Smooth muscle cell (in vitro differentiated cells): ENCODE results near the gene ADAM11. TPM values are rescaled to one million over a fixed set of nuclear protein-coding genes. Genes with fewer than 3 reads are reported as not detected.

Experiments used
- DNase-seq: peaks from one replicate; lab custom pipeline; 2025; ENCODE audit not compliant: unreplicated experiment; lab: John Stamatoyannopoulos, UW
- H2AFZ ChIP-seq: fragments of 200-600 bp; sonication (generic); 2 replicates; pipeline ENCODE4 v1.6.0; 2016; ENCODE audit warnings: antibody characterized with exemption, low read depth, mild to moderate bottlenecking
- H3F3A ChIP-seq: fragments of 200-600 bp; sonication (generic); 2 replicates; pipeline ENCODE4 v1.6.0; 2017; ENCODE audit warnings: antibody characterized with exemption, low read depth
- H3K27ac ChIP-seq: fragments of 200-600 bp; sonication (generic); 2 replicates; pipeline ENCODE4 v1.5.1; 2016; ENCODE audit warnings: low read depth, mild to moderate bottlenecking
- H3K27me3 ChIP-seq: fragments of 200-600 bp; sonication (generic); 2 replicates; pipeline ENCODE4 v1.6.1; 2016; ENCODE audit warnings: low read depth, mild to moderate bottlenecking
- H3K36me3 ChIP-seq: fragments of 200-600 bp; sonication (generic); 2 replicates; pipeline ENCODE4 v1.5.1; 2016; ENCODE audit warnings: low read depth
- H3K4me1 ChIP-seq: fragments of 200-600 bp; sonication (generic); 2 replicates; pipeline ENCODE4 v1.5.1; 2016; ENCODE audit warnings: low read depth
- H3K4me2 ChIP-seq: fragments of 200-600 bp; sonication (generic); 2 replicates; pipeline ENCODE4 v1.6.0; 2016; ENCODE audit warnings: mild to moderate bottlenecking
- H3K4me3 ChIP-seq: fragments of 200-600 bp; sonication (generic); 2 replicates; pipeline ENCODE4 v1.5.1; 2016; ENCODE audit warnings: mild to moderate bottlenecking
- H3K79me2 ChIP-seq: fragments of 200-600 bp; sonication (generic); 2 replicates; pipeline ENCODE4 v1.6.0; 2016; ENCODE audit warnings: low read depth, mild to moderate bottlenecking
- H3K9ac ChIP-seq: fragments of 200-600 bp; sonication (generic); 2 replicates; pipeline ENCODE4 v1.6.0; 2016; ENCODE audit warnings: low read depth
- H3K9me3 ChIP-seq: fragments of 200-600 bp; sonication (generic); replicated peaks from 2 replicates; pipeline ENCODE4 v1.5.1; 2016; ENCODE audit warnings: low read depth
- H4K20me1 ChIP-seq: fragments of 200-600 bp; sonication (generic); 2 replicates; pipeline ENCODE4 v1.6.0; 2016; ENCODE audit warnings: low read depth
- WGBS: methylation state at CpG from one replicate; pipeline ENCODE4 v1.1.7; 2016; ENCODE audit warnings: low lambda C conversion rate; 5-methylcytosine and 5-hydroxymethylcytosine counted together
- polyA plus RNA-seq: library from polyadenylated mRNA; unstranded; fragments of >200 nt; fragmentation: Nextera tagmentation; extraction: Ambion mirVana; gene quantifications from 2 replicates; pipeline ENCODE4 v1.2.1, GENCODE V29; 2016
- total RNA-seq: library from RNA; depleted of rRNA; stranded (reverse); fragments of >200 nt; gene quantifications from 2 replicates; pipeline ENCODE4 v1.2.3, GENCODE V29; 2014
- TF ChIP-seq, protein P1 (sequence below): fragments of 200-600 bp; sonication (generic); IDR thresholded peaks from 2 replicates; pipeline ENCODE4 v1.5.1; 2017; ENCODE audit warnings: borderline replicate concordance, mild to moderate bottlenecking, antibody characterized with exemption; ENCODE audit not compliant: insufficient read depth, poor library complexity, severe bottlenecking

Gene ADAM11
- total and polyA plus RNA-seq, 2 experiments from 2014 or later = 0.48 TPM; not detected in 1

DNA sequence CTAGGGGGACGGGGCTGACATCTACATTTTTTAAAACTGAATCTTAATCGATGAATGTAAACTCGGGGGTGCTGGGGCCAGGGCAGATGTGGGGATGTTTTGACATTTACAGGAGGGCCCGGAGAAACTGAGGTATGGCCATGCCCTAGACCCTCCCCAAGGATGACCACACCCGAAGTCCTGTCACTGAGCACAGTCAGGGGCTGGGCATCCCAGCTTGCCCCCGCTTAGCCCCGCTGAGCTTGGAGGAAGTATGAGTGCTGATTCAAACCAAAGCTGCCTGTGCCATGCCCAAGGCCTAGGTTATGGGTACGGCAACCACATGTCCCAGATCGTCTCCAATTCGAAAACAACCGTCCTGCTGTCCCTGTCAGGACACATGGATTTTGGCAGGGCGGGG lies 21.4 kb downstream of the ADAM11 start:
- no peak overlapping the region for H2AFZ ChIP-seq
- H3K36me3 ChIP-seq = no peaks in the 10 kb centered on the region
- 89% methylated on average over 12 of the region's 12 CpGs for WGBS
- H3K79me2 ChIP-seq = no peaks in the 10 kb centered on the region
- no peak for DNase-seq
- no peaks in the 10 kb centered on the region for H3K27me3 ChIP-seq
- no peaks in the 10 kb centered on the region for H4K20me1 ChIP-seq
- H3K9me3 ChIP-seq = no peaks in the 10 kb centered on the region
- no peak overlapping the region for H3K9ac ChIP-seq
- no peaks in the 10 kb centered on the region for H3F3A ChIP-seq
- H3K4me2 ChIP-seq = no peak overlapping the region
- H3K27ac ChIP-seq = no peak overlapping the region
- H3K4me1 ChIP-seq = peaks cover 9% of the 10 kb centered on the region
- TF ChIP-seq, protein P1, sequence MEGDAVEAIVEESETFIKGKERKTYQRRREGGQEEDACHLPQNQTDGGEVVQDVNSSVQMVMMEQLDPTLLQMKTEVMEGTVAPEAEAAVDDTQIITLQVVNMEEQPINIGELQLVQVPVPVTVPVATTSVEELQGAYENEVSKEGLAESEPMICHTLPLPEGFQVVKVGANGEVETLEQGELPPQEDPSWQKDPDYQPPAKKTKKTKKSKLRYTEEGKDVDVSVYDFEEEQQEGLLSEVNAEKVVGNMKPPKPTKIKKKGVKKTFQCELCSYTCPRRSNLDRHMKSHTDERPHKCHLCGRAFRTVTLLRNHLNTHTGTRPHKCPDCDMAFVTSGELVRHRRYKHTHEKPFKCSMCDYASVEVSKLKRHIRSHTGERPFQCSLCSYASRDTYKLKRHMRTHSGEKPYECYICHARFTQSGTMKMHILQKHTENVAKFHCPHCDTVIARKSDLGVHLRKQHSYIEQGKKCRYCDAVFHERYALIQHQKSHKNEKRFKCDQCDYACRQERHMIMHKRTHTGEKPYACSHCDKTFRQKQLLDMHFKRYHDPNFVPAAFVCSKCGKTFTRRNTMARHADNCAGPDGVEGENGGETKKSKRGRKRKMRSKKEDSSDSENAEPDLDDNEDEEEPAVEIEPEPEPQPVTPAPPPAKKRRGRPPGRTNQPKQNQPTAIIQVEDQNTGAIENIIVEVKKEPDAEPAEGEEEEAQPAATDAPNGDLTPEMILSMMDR = no peak
- H3K4me3 ChIP-seq = no peak overlapping the region

DNA sequence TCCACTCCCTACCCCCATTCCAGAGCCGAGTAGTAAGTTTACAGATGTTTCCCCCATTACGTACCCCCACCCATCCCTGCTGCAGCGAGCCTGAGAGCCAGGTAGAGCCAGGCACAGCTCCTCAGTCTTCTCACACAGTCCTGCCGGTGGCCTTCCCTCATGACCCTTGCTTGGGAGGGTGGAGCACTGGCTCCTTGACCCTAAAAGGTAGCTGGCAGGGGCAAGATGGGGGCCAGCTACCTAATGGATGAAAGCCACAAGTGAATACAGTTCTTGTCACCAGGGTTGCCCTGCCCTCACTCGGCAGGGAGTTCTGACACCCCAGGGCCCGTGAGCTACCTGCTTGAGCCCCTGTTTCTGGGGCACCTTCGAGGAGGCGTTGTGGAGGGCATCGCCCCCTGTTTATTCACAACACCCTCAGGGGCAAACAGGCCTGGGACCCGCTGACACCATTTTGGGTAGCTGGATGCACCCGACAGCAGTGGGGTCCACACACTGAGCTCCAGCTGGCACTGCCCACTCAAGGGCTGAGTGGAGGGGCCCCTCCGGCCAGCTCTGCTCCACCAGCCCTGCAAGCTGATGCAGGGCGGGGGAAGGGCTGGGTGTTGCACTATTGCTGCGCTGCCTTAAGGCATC lies 22.2 kb downstream of the ADAM11 start:
- Histone ChIP-seq H3K4me1 (peaks cover 7% of the 10 kb centered on the region), H3K36me3 (no peaks in the 10 kb centered on the region), H2AFZ (no peak overlapping the region), H3K27ac (no peak overlapping the region), H3K27me3 (no peaks in the 10 kb centered on the region), H4K20me1 (no peaks in the 10 kb centered on the region), H3K79me2 (no peaks in the 10 kb centered on the region), H3K4me3 (no peak overlapping the region), H3K9ac (no peak overlapping the region), H3F3A (no peaks in the 10 kb centered on the region), H3K4me2 (no peak overlapping the region), H3K9me3 (no peaks in the 10 kb centered on the region)
- DNase-seq = no peak
- TF ChIP-seq, protein P1 = no peak
- WGBS = 91% methylated on average over 13 of the region's 14 CpGs

DNA sequence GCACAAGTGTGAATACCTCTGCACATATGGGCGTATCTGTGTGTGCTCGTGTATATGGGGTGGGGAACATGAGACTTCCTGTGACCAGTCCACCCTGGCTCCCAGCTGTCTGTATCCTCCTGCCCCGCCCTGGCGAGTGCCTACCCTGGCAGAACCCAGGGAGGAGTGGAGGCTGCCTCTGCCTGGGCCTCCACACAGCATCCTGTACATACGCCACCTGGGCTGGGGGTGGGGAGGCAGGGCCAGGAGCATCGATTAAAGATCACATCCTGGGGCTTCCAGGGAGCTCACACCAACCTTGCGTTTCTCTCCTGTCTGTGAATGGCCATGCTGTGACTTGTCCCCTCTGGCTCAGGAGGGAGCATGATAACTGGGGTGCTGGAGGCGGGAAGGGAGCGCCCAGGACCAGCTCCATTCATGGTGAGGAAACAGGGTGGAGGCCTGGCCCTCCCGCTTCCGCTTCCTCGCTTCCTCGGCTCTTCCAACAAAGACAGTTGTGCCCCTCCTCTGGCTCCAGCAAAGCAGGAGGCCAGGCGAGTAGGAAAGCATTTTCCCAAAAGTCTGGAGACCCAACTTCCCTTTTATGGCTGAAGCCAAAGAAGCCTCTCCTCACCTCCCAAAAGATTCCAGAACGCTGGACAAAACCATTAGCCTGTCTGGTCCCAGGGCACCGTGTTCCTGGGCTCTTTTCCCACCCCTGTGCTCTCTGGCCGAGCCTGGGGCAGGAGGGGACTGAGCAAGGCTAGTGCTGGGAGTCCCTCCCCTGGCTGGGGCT lies 22.9 kb downstream of the ADAM11 start:
- WGBS = 80% methylated on average over 17 of the region's 17 CpGs
- H3K36me3 ChIP-seq = no peaks in the 10 kb centered on the region
- H3K27me3 ChIP-seq = no peaks in the 10 kb centered on the region
- no peak overlapping the region for H3K4me2 ChIP-seq
- H3F3A ChIP-seq = no peaks in the 10 kb centered on the region
- no peak overlapping the region for H3K4me3 ChIP-seq
- H3K4me1 ChIP-seq = peaks cover 7% of the 10 kb centered on the region
- H3K9ac ChIP-seq = no peak overlapping the region
- no peak overlapping the region for H2AFZ ChIP-seq
- H3K79me2 ChIP-seq = no peaks in the 10 kb centered on the region
- no peak for DNase-seq
- no peaks in the 10 kb centered on the region for H3K9me3 ChIP-seq
- TF ChIP-seq, protein P1 = no peak
- H3K27ac ChIP-seq = no peak overlapping the region
- no peaks in the 10 kb centered on the region for H4K20me1 ChIP-seq
